HG03442 (cell line): Measurements from ENCODE around the gene ZNF792.
"Not testable (repeated sequence)": the region's sequence is repeated elsewhere in the genome, so short reads cannot be mapped to it uniquely, and the experiment has no call there.

ENCODE experiments used
- ATAC-seq: cut with Tn5 transposase; IDR thresholded peaks from one replicate; pipeline ENCODE4 v1.9.1; 2021; ENCODE audit warnings: mild to moderate bottlenecking, moderate library complexity; ENCODE audit not compliant: unreplicated experiment

ZNF792 gene

DNA sequence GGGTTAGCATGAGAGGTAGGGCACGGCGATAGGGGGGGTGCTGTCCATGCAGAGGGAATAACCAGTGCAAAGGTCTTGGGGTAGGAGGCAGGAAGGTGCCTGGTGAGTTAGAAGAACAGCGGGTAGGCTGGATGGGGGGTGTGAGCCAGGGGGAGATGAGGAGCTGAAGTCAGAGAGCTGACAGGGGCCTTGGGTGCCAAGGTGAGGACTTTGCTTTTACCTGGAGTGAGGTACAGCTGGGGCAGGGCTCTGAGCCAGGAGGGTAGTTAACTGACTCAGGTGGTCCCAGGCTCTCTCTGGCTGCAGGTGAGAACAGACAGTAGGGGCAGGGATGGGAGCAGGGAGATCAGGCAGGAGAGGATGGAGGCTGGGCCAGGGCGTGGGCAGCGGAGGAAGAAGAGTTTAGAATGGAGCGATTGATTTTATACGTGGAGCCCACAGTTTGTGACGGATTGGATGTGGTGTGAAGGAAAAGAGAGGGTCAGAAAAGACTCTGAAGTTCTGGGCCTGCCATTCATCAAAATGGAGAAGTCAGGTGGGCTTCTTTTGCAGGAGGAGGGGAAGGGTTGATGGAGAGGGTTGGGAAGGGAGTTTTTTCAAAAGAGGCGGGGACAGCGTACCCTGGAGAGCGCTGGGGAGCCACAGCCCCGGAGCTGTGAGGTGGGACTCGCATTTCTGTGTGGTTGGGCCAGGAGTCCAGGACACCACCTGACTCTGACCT is 34.9 kb upstream of the ZNF792 start:
- ATAC-seq: no peak

DNA sequence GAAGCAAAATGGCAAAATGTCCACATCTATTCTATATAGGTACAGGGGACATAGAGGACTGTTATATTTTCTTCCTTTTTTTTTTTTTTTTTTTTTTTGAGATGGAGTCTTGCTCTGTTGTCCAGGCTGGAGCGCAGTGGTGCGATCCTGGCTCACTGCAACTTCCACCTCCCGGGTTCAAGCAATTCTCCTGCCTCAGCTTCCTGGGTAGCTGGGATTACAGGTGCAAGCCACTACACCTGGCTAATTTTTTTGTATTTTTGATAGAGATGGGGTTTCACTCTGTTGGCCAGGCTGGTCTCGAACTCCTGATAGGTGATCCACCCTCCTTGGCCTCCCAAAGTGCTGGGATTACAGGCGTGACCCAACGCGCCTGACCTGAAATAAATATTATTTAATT is 34.2 kb upstream of the ZNF792 start:
- ATAC-seq: not testable (repeated sequence)

DNA sequence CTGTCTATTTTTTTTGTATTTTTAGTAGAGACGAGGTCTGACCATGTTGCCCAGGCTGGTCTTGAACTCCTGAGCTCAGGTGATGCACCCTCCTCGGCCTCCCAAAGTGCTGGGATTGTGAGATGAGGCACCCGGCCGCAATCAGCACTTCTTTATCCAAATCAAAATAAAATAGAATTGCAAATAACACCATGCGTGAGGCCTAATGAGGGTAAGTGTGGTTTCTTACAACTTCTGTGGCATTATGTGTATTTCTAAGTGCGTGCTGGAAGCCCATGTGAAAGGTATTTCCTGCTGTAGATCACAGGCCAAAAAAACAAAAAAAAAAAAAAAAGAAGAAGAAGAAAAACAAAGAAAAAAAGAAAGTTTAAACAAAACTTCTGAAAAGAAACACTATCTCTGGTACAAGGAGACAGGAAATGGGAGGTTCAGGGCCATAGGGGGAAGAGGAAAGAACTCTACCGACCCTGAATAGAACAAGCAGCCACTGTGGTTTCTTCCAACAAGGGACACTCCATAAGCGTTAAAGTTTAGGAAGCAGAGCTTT is 33.1 kb upstream of the ZNF792 start:
- no peak for ATAC-seq

DNA sequence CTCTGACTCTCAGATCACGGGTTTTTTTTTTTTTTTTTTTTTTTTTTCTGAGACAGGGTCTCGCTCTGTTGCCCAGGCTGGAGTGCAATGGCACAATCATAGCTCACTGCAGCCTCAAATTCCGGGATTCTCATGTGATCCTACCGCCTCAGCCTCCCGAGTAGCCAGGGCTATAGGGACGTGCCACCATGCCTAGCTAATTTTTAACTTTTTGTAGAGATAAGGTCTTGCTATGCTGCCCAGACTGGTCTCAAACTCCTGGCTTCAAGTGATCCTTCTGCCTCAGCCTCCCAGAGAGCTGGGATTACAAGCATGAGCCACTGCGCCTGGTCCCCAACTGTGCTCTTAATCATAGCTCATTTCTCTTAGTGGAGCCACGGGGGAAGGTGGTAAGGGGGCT is 31.5 kb upstream of the ZNF792 start:
- ATAC-seq: no peak

DNA sequence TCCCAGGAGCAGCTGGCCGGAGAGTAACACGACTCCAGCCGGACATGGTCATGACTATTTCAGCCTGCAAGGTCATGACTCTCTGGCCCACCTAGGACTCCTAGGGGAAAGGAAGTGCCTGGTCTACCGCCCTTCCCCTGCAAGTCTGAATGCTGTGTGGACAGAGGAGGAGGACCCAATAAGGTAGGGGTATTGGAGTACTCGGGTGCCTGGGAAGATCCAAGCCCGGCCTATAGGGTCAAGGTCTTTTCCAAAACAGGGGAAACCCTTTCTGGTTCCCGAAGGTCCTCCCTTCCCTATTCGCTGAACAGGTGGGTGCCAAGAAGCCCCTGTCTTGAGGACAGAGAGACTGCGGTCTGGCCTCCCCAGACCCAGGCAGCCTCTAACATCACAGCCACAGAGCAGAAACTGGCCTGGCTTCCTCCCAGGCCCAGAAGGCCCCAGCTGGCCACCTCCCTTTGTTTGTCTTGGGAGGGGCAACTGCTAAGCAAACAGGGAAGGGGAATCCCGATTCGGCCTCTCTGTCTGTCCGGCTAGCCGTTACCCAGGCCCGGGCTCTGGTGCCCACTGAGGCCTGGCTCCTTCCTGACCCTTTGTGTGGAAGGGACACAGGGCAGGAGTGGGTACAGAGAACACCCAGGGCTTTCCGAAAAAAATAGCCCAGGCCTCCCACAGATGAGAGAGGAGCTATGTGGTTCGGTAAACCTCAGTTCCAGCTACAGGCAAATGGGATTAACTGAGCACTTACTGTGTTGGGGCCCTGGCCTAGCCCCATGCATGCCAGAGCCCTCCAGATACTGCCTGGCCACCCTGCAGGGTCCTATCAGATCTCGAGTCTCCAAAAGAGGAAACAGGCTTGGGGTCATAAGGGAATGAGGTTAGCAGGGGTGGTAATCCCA is 30.9 kb upstream of the ZNF792 start:
- ATAC-seq: no peak

DNA sequence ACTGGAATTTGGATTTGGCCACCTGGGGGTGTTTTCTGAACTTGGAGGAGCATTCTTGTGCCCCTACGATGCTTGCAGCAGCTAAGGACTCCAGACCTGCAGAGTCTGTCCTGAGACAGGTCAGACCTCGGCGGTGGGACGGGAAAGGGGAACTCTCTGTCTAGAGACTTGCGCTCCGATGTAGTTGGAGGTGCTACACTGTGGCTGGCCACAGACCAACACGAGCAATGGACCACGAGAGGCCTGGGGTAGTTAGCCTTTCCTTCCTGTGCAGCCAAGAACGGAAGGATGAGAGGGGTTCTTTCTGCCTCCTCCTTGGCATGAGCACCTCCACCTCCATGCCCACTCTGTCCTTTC is 30.2 kb upstream of the ZNF792 start:
- ATAC-seq: no peak

DNA sequence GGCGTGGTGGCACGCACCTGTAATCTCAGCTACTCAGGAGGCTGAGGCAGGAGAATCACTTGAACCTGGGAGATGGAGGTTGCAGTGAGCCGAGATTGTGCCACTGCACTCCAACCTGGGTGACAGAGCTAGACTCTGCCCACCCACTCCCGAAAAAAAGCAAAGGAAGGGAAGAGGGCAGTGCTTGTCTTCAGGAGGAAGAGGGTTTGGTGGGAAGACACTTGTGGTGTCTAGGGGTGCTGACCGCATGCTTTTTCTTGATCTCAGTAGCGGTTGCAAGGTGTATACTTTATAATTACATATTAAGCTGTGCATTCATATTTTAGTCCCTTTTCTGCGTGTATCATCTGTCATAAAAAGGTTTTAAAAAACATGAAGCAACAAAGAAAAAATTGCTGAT is 28.6 kb upstream of the ZNF792 start:
- not testable (repeated sequence) for ATAC-seq

DNA sequence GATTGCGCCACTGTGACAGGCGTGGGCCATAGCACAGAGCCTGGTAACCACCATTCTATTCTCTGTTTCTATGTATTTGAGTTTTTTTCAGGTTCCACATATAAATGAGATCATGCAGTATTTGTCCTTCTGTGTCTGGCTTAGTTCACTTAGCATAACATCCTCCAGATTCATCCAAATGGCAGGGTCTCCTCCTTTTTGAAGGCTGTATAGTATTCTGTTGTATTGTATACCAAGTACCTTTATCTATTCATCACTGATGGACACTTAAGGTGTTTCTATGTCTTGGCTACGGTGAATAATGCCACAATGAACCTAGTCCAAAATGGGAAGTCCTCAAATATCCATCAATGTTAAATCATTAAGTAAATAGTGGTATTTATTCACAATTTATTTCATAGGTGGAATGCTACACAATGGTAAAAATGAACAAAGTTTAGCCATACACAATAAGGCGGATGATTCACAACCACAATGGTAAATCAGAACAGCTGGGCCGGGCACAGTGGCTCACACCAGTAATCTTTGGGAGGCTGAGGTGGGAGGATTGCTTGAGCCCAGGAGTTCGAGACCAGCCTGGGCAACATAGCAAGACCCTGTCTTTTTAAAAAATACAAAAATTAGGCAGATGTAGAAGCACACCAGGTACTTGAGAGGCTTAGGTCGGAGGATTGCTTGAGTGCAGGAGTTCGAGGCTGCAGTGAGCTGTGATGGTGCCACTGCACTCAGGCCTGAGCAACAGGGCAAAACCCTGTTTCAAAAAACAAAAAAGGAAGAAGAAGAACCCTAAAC is 27.7 kb upstream of the ZNF792 start:
- ATAC-seq: no peak

DNA sequence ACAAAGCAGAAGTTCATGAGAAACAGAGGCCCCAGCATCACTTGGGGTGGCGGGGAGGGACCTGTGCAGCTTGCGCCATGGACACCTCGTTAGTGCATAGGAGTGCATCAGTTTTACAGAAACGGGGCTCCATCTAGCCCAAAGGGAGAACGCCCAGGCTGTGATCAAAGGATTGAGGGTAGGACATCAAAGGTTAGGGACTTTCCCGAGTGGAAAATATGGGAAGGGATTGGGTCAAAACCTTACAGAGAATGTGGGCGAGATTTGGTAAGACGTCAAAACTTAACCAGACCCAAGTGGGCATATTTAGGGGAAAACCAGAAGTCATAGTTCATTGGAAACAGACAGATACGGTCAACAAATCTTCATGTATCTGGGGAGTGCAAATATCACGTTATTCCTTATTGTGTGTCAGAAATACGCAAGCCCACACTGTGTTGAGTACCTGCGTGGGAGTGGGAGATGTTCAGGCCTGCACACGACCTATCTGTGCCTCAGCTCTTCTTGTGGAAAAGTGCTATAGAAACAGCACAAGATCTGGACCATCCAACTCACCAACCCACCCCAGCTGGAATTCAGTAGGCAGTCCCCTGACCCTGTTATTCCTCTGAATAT is 26.7 kb upstream of the ZNF792 start:
- no peak for ATAC-seq

DNA sequence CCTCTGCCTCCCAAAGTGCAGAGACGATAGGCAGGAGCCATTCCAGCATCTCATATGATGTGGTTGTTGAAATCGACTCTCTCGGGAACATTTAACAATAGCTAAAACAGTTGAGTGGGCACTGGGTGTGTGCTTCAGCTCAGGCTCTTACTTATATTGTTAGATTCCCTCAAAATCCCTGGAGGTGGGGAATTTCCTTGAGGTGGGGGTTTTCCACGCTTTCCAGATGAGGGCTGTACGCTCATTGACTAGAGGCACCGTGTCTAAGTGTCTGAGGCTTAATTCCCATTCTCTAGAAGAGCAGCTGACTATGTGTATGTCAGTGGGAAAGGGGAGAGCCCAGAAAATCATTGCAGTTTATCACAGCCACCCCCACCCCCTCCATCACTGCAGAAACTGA is 25.3 kb upstream of the ZNF792 start:
- no peak for ATAC-seq

DNA sequence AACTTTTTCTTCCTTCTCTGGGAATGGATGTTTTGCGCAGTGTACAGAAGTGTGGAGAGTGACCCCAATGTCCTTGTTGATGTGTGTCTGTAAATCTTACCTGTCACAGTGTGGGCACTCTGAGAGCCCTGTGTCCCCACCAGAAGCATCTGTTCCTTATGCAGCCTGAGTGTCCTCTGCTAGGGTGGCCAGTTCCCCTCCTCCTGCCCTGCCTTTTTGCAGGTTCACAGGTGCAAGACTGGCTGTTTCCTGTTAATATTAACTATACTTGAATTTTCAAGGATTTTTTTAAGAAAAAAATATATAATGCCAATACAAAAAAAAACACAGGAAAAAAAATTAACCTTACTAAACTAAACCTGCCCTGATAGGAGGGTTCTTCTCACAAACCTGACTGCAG is 24.1 kb upstream of the ZNF792 start:
- no peak for ATAC-seq

DNA sequence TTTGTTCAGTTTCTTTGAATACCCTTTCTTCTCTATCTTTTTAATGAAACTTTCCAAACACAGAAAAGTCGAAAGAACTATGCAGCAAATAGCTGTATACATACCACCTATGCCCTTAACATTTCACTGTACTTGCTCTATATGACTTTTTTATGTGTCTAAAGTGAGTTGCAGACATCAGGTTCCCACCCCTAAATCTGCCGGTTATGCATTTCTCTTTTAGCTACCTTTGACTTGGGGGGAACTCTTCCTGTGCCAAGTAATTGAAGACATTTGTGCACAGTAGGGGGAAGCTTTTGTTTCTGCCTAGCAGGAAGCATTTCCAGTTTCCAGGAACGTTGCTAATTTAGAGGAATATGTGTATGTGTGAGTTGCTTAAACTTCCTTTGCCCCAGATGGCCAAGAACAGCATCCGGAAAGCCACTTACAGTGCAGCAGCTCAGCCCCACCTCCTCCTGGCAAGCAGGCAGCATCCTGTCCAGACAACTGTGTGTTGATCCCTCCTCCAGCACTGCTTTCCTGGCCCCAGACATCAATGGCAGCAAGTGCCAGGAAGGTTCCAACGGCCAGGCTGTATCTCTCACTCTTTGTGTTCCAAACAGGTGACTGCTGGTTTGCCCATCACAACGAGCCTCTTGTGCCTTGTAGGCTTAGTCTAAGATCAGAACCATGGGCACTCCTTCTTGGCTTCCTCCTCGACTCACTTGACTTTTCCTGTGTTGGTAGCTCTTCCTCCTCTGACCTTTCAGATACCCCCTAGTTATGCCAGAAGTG is 21.4 kb upstream of the ZNF792 start:
- ATAC-seq: no peak

DNA sequence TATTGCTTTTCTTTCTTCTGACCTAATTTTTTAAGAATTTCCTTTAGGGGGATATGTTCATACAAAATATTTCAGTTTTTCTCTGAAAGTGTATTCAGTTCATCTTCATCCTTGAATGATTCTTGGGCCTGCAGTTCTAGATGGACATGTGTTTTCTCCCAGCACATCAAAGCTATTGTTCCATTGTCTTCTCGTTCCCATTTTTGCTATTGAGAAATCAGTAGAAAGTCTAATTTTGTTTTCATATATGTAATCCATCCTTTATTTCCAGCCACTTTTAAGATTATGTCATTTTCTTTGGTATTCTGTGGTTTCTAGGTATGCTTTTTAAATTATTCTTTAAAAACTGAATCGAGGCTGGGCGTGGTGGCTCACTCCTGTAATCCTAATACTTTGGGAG is 20.3 kb upstream of the ZNF792 start:
- ATAC-seq: no peak

DNA sequence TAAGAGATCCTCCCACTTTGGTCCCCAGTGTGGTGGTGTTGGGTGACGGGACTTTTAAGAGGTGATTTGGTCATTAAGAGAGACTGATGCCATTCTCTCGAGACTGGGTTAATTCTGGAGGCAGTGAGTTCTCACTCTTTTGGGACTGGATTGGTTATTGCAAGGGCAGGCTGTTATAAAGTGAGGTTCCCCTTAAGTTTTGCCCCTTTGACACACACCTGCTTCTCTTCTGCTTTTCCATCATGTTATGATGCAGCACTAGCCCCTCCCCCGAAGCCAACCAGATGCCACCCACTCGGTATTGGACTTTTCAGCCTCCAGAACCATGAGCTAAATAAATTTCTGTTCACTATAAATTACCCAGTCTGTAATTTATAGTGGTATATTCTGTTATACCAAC is 19.8 kb upstream of the ZNF792 start:
- ATAC-seq: no peak

DNA sequence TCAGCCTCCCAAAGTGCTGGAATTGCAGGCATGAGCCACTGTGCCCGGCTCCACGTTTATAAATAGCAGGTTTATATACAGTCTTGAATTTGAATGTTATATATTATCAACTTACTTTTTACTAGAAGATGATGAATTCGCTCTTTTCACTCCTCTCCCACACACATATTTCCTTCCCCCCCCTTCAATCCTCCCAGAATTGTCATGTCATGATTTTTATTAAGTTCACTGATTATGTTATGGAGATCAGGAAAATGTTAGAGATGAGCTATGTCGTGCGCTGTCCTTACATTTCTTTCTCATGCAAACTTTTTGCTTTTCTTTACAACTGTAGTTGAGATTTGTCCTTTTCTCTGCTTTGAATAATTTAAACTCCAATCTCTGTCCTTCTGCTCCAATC is 18.2 kb upstream of the ZNF792 start:
- ATAC-seq: no peak

DNA sequence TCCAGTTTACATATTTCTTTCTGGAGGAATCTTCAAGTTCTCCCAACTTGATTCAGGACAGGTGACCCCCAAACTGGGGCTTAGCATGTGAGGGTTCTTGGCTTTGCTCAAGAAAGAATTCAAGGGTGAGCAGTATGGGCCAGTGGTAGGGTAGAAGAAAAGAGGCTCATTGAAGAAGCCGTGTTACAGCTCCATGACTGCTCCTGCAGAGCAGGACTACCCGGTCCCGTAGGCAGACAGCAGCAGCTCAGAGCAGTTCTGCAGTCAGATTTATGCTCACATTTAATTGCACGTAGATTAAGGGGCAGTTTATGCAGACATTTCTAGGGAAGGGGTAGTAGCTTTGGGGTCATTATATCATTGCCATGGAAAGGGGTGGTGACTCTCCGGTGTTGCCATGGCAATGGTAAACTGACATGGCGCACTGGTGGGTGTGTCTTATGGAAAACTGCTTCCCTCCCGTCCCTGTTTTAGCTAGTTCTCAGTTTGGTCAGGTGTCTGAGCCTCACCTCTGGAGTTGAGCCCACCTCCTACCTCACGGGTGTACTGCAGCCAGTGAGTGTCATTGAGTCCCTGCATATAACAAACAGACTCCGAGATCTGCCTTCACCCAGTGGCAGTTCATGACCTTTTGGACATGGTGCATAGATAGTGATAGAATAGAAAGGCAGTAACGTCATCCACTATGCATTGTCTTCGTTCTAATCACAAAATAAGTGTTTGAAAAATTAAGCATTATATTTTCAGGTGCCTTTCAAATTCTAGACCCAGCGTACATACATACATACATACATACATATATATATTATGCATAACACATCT is 16.0 kb upstream of the ZNF792 start:
- no peak for ATAC-seq

DNA sequence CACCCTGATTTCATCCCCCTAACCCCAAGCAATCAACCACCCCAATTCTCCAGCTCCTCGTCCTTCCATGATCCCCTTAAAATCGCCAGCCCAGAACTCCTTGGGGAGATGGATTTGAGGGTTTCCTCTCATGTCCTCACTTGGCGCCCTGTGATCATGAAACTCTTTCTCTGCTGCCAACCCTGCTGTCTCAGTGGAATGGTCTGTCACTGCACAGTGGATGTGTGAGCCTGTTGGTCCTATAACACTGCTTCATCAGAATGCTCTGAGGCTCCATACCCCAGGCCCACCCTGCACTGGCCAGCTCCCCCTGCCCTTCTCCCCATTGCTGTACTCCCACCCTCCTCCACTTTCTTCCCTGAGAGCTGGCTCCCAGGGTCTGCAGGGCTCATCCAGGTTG is 12.6 kb upstream of the ZNF792 start:
- no peak for ATAC-seq

DNA sequence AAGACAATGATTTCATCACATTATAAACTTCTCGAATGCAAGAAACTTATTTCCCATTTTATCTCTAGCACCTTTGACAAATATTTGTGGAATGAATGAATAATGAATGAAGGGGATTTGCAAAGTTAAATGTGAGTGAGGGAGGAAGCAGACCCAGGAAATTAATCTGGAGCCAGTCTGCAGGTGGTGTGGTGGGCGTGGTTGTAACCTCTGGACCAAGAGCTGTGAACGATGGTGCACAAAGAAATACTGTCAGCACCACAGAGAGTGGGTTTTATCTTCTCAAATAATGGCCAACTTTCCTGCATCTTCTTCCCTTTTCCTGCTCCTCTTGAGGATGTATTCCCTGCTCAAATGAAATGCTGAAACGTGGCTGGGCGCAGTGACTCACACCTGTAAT is 11.0 kb upstream of the ZNF792 start:
- ATAC-seq: no peak

DNA sequence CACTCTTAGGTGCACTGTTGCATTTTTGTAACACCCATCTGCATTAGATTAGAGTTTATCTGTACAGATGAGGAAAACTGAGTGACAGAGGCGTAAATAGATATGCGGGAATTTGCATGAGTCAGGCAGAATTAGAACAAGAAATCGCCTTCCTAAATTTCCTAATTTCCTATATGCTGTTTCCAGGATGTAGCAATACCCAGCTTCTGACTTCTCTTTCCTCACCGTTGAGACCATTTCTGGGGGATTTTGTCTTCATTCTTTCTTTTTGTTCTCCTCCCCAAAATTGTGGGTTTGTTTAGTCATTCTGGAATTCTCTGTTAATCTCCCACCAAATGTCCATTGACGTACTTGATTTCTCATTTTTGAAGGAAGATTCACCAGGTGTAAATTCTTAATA is 10.6 kb upstream of the ZNF792 start:
- ATAC-seq: no peak
